GM23248 (cell line): Measurements from ENCODE around the gene DIP2A. TPM values are rescaled to one million over a fixed set of nuclear protein-coding genes. Genes with fewer than 3 reads are reported as not detected.
"Not testable (repeated sequence)": the region's sequence is repeated elsewhere in the genome, so short reads cannot be mapped to it uniquely, and the experiment has no call there.

Experiments
- DNase-seq: peaks from one replicate; pipeline ENCODE4 v3.0.0-alpha.2; 2015
- H2AFZ ChIP-seq: fragments of 200-600 bp; sonication (generic); 2 replicates; pipeline ENCODE4 v1.6.1; 2016; ENCODE audit warnings: antibody characterized with exemption
- H3F3A ChIP-seq: fragments of 200-600 bp; sonication (generic); 2 replicates; pipeline ENCODE4 v1.6.1; 2016; ENCODE audit warnings: mild to moderate bottlenecking, antibody characterized with exemption, mixed run types; ENCODE audit not compliant: insufficient read depth
- H3K27ac ChIP-seq: fragments of 200-600 bp; sonication (generic); 2 replicates; pipeline ENCODE4 v1.5.1; 2016; ENCODE audit warnings: mild to moderate bottlenecking
- H3K27me3 ChIP-seq: fragments of 200-600 bp; sonication (generic); replicated peaks from 2 replicates; pipeline ENCODE4 v1.6.1; 2016; ENCODE audit warnings: mild to moderate bottlenecking; ENCODE audit not compliant: insufficient read depth
- H3K36me3 ChIP-seq: fragments of 200-600 bp; sonication (generic); 2 replicates; pipeline ENCODE4 v1.6.1; 2016; ENCODE audit warnings: low read depth, mild to moderate bottlenecking
- H3K4me1 ChIP-seq: fragments of 200-600 bp; sonication (generic); 2 replicates; pipeline ENCODE4 v1.6.1; 2016; ENCODE audit warnings: mild to moderate bottlenecking; ENCODE audit not compliant: insufficient read depth
- H3K4me2 ChIP-seq: fragments of 200-600 bp; sonication (generic); one replicate; pipeline ENCODE4 v1.6.1; 2016; ENCODE audit warnings: mild to moderate bottlenecking; ENCODE audit not compliant: unreplicated experiment
- H3K4me3 ChIP-seq: fragments of 200-600 bp; sonication (generic); 2 replicates; pipeline ENCODE4 v1.5.1; 2016; ENCODE audit warnings: mild to moderate bottlenecking
- H3K79me2 ChIP-seq: fragments of 200-600 bp; sonication (generic); 2 replicates; pipeline ENCODE4 v1.6.1; 2016; ENCODE audit warnings: mild to moderate bottlenecking; ENCODE audit not compliant: insufficient read depth
- H3K9ac ChIP-seq: fragments of 200-600 bp; sonication (generic); 2 replicates; pipeline ENCODE4 v1.6.1; 2016; ENCODE audit warnings: mild to moderate bottlenecking
- H3K9me2 ChIP-seq: fragments of 200-600 bp; sonication (generic); 2 replicates; pipeline ENCODE4 v1.6.1; 2016; ENCODE audit warnings: mixed run types, mild to moderate bottlenecking, moderate library complexity; ENCODE audit not compliant: insufficient read depth
- H3K9me3 ChIP-seq: fragments of 200-600 bp; sonication (generic); one replicate; pipeline ENCODE4 v1.6.1; 2017; ENCODE audit warnings: low read depth
- H4K20me1 ChIP-seq: fragments of 200-600 bp; sonication (generic); 2 replicates; pipeline ENCODE4 v1.6.0; 2016; ENCODE audit not compliant: insufficient read depth
- EZH2 ChIP-seq: fragments of 200-600 bp; sonication (generic); IDR thresholded peaks from 2 replicates; pipeline ENCODE4 v1.6.1; 2018; ENCODE audit warnings: antibody characterized with exemption, mild to moderate bottlenecking; ENCODE audit not compliant: insufficient read depth, poor library complexity, severe bottlenecking
- EZH2phosphoT487 ChIP-seq: fragments of 200-600 bp; sonication (generic); IDR thresholded peaks from 2 replicates; pipeline ENCODE4 v1.6.1; 2018; ENCODE audit warnings: antibody characterized with exemption, moderate library complexity, mild to moderate bottlenecking, low read depth; ENCODE audit not compliant: insufficient read depth
- WGBS, 2 experiments: methylation state at CpG; one replicate each; pipeline ENCODE4 v1.1.6; 2015 to 2017; ENCODE audit warnings: low lambda C conversion rate in 2 of 2, low coverage in 1 of 2; ENCODE audit errors: missing lambda C conversion rate in 2 of 2; 5-methylcytosine and 5-hydroxymethylcytosine counted together
- in situ Hi-C: fragments of 300-500 bp; cut with MboI; formaldehyde crosslinking; loops from 2 replicates; pipeline ENCODE4 v1.15.0; 2020
- polyA plus RNA-seq: library from polyadenylated mRNA; unstranded; fragments of >200 nt; fragmentation: Nextera tagmentation; extraction: Ambion mirVana; gene quantifications from 2 replicates; pipeline ENCODE4 v1.2.1, GENCODE V29; 2016
- total RNA-seq: library from RNA; depleted of rRNA; stranded (reverse); fragments of >200 nt; shearing (Covaris generic); gene quantifications from 2 replicates; pipeline ENCODE4 v1.2.3, GENCODE V29; 2014

Gene DIP2A
- total and polyA plus RNA-seq, 2 experiments from 2014 or later, result 12.5 to 13.1 TPM

- WGBS, 2 experiments, result 92 to 94% methylated on average over 19 to 21 of the region's 21 CpGs
- no peaks in the 10 kb centered on the region for H3K9me3 ChIP-seq
- no peaks in the 10 kb centered on the region for H3K4me1 ChIP-seq
- no peaks in the 10 kb centered on the region for H3K9me2 ChIP-seq
- TF ChIP-seq EZH2phosphoT487, result no peak
- no peak for TF ChIP-seq EZH2
- no peaks in the 10 kb centered on the region for H3F3A ChIP-seq
- in situ Hi-C loops, result no loop called here
- H3K79me2 ChIP-seq, result no peaks in the 10 kb centered on the region
- no peaks in the 10 kb centered on the region for H3K27me3 ChIP-seq
- peaks cover 4% of the 10 kb centered on the region; the same call in 1 of the 2 replicates for H3K36me3 ChIP-seq
- DNase-seq, result no peak
- no peak overlapping the region for H3K4me2 ChIP-seq
- no peak overlapping the region for H2AFZ ChIP-seq
- no peaks in the 10 kb centered on the region for H4K20me1 ChIP-seq
- H3K27ac ChIP-seq, result no peak overlapping the region
- no peak overlapping the region for H3K4me3 ChIP-seq
- H3K9ac ChIP-seq, result no peak overlapping the region
Observed at GRCh38 chr21:46431448-46431847, 27.2 kb upstream of the DIP2A start.

- DNase-seq, result no peak
- TF ChIP-seq EZH2 (no peak), EZH2phosphoT487 (no peak)
- H3K4me1 ChIP-seq, result no peaks in the 10 kb centered on the region
- no peaks in the 10 kb centered on the region for H3K27me3 ChIP-seq
- H3K36me3 ChIP-seq, result peaks cover 4% of the 10 kb centered on the region; the same call in 1 of the 2 replicates
- no peak overlapping the region for H3K9ac ChIP-seq
- no peaks in the 10 kb centered on the region for H3K79me2 ChIP-seq
- no peak overlapping the region for H3K4me3 ChIP-seq
- no peaks in the 10 kb centered on the region for H3F3A ChIP-seq
- no peak overlapping the region for H2AFZ ChIP-seq
- in situ Hi-C loops, result no loop called here
- no peaks in the 10 kb centered on the region for H3K9me2 ChIP-seq
- H3K4me2 ChIP-seq, result no peak overlapping the region
- H3K9me3 ChIP-seq, result no peaks in the 10 kb centered on the region
- H3K27ac ChIP-seq, result no peak overlapping the region
- no peaks in the 10 kb centered on the region for H4K20me1 ChIP-seq
- WGBS, 2 experiments, result 91 to 95% methylated on average over 21 to 22 of the region's 22 CpGs
Observed at GRCh38 chr21:46431884-46432488, 26.7 kb upstream of the DIP2A start.

GRCh38 chr21:46433116-46433515, 25.6 kb upstream of the DIP2A start:
- H3K36me3 ChIP-seq, result peaks cover 12% of the 10 kb centered on the region; the same call in 1 of the 2 replicates
- H3K4me1 ChIP-seq, in situ Hi-C loops, H3K4me2 ChIP-seq, H3K9me2 ChIP-seq, H3K9me3 ChIP-seq, H3K79me2 ChIP-seq, H3K9ac ChIP-seq, H3K27ac ChIP-seq, H2AFZ ChIP-seq, H3F3A ChIP-seq, DNase-seq, H3K4me3 ChIP-seq, H4K20me1 ChIP-seq, H3K27me3 ChIP-seq: not testable (repeated sequence)
- WGBS, 2 experiments, result 88 to 90% methylated on average over 11 of the region's 11 CpGs

DNA sequence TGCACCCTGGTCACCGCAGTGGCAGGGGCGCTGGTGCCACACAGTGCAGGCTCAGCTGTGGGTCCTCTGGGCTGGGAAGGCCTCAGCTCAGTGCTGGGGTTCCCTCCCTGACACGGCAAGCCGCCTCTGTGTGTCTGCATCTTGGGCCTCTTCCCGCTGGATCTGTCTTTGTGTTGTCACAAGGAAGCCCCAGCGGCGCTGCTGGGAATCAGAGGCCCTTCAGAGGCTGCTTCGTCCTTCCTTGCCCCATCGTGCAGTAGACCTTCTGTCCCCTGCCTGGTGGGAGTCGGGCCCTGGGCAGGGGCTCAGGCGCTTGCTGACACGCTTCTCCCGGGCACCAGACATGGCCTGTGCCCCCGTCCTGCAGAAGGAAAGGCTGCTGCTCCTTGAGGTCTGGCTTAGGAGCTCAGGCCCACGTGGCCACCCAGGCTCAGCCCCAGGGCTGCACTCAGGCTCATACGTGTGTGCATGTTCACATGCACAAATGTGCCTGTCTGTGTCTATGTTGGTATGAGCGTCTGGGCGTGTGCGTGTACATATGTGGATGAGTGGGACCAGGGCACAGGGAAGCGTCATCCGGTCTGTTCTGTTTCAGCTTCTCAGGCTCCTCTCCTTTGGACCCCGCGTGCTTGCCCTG, 24.3 kb upstream of the DIP2A start:
- Histone ChIP-seq H3K9ac (no peak overlapping the region), H3K9me3 (no peaks in the 10 kb centered on the region), H3K79me2 (no peaks in the 10 kb centered on the region), H3K4me1 (no peaks in the 10 kb centered on the region), H3K27ac (no peak overlapping the region), H3F3A (no peaks in the 10 kb centered on the region), H3K27me3 (no peaks in the 10 kb centered on the region), H3K4me2 (no peak overlapping the region), H4K20me1 (no peaks in the 10 kb centered on the region), H3K9me2 (no peaks in the 10 kb centered on the region), H2AFZ (no peak overlapping the region), H3K36me3 (peaks cover 12% of the 10 kb centered on the region; the same call in 1 of the 2 replicates), H3K4me3 (no peak overlapping the region)
- TF ChIP-seq EZH2phosphoT487, result no peak
- TF ChIP-seq EZH2, result no peak
- 91 to 96% methylated on average over 23 of the region's 23 CpGs for WGBS, 2 experiments
- DNase-seq, result no peak
- in situ Hi-C loops, result no loop called here
